Activated CD8-positive, alpha-beta T cell treated with anti-CD3 and anti-CD28 coated beads for 36 hours (primary cell): ENCODE data around the gene SPATA3. TPM values are rescaled to one million over a fixed set of nuclear protein-coding genes. Genes with fewer than 3 reads are reported as not detected.

Experiments used
- ATAC-seq: fragments of 200-7000 bp; cut with Tn5 transposase; one replicate; pipeline ENCODE4 v1.10.0; 2021; ENCODE audit warnings: mild to moderate bottlenecking, moderate library complexity
- CTCF ChIA-PET: fragments of 350-600 bp; sonication (Branson Sonifier 250); formaldehyde crosslinking; loops from one replicate; lab custom pipeline; 2021; ENCODE audit warnings: antibody characterized with exemption; lab: Charles Lee
- POLR2A ChIA-PET: fragments of 350-600 bp; sonication (Branson Sonifier 250); formaldehyde crosslinking; loops from one replicate; lab custom pipeline; 2021; ENCODE audit warnings: antibody characterized with exemption; lab: Charles Lee
- DNase-seq: peaks from one replicate; pipeline ENCODE4 v3.0.0-alpha.2; 2020
- H3K27ac Mint-ChIP-seq: one replicate; pipeline ENCODE4 v1.8.0; 2021; ENCODE audit warnings: mild to moderate bottlenecking, mixed read lengths
- H3K27me3 Mint-ChIP-seq: one replicate; pipeline ENCODE4 v1.8.0; 2021; ENCODE audit warnings: mixed read lengths
- H3K36me3 Mint-ChIP-seq: one replicate; pipeline ENCODE4 v1.8.0; 2021; ENCODE audit warnings: low read depth, mixed read lengths
- H3K4me1 Mint-ChIP-seq: one replicate; pipeline ENCODE4 v1.8.0; 2021; ENCODE audit warnings: low read depth, mixed read lengths
- H3K4me3 Mint-ChIP-seq: one replicate; pipeline ENCODE4 v1.8.0; 2021; ENCODE audit warnings: mild to moderate bottlenecking, moderate library complexity, mixed read lengths
- H3K9me3 Mint-ChIP-seq: one replicate; pipeline ENCODE4 v1.8.0; 2021; ENCODE audit warnings: mixed read lengths
- intact Hi-C: fragments of 100-400 bp; cut with micrococcal nuclease; formaldehyde crosslinking; loops from one replicate; pipeline ENCODE4 v1.10.0; 2022
- total RNA-seq, 2 experiments: library from RNA; stranded (reverse); gene quantifications; one replicate each; pipeline ENCODE4 v1.2.3, GENCODE V29; 2021
- TF ChIP-seq, protein P1 (sequence below): fragments of 200-600 bp; IDR thresholded peaks from one replicate; pipeline ENCODE4 v1.8.0; 2022; ENCODE audit warnings: antibody characterized with exemption, mild to moderate bottlenecking

The SPATA3 gene
- total RNA-seq, 2 experiments from 2014 or later = 0.59 to 0.76 TPM

DNA sequence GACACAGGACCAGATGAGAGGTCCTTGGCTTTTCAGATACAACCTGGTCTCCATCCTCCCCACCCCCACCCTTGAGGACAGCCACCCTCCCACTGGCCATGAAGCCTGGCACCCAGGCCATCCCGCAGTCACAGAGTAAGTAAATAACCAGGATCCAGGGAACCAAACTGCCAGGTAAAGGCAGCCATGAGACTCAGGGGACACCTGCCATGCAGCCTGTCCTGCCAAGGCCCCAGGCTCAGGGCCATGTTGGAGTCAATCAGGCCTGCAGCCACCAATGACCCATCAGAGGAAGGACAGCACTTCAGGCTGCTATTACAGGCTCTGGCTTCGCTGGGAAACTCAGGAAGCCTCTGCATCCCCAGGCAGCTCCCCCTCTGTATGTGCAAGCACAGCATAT, 15.6 kb downstream of the SPATA3 start:
- DNase-seq (no peak), ATAC-seq (no peak)
- Mint-ChIP-seq H3K27me3 (peaks cover 5% of the 10 kb centered on the region), H3K4me3 (no peak overlapping the region), H3K9me3 (no peaks in the 10 kb centered on the region), H3K27ac (no peak overlapping the region), H3K36me3 (no peaks in the 10 kb centered on the region), H3K4me1 (no peaks in the 10 kb centered on the region)
- ChIA-PET CTCF (interaction anchor here (1.7 kb wide), 1 partner anchor 41 kb away, joined by 4 read pairs; no protein-coding TSS in a partner anchor), POLR2A (no interaction called here)
- intact Hi-C loops = no loop called here
- TF ChIP-seq, protein P1, sequence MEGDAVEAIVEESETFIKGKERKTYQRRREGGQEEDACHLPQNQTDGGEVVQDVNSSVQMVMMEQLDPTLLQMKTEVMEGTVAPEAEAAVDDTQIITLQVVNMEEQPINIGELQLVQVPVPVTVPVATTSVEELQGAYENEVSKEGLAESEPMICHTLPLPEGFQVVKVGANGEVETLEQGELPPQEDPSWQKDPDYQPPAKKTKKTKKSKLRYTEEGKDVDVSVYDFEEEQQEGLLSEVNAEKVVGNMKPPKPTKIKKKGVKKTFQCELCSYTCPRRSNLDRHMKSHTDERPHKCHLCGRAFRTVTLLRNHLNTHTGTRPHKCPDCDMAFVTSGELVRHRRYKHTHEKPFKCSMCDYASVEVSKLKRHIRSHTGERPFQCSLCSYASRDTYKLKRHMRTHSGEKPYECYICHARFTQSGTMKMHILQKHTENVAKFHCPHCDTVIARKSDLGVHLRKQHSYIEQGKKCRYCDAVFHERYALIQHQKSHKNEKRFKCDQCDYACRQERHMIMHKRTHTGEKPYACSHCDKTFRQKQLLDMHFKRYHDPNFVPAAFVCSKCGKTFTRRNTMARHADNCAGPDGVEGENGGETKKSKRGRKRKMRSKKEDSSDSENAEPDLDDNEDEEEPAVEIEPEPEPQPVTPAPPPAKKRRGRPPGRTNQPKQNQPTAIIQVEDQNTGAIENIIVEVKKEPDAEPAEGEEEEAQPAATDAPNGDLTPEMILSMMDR = no peak

DNA sequence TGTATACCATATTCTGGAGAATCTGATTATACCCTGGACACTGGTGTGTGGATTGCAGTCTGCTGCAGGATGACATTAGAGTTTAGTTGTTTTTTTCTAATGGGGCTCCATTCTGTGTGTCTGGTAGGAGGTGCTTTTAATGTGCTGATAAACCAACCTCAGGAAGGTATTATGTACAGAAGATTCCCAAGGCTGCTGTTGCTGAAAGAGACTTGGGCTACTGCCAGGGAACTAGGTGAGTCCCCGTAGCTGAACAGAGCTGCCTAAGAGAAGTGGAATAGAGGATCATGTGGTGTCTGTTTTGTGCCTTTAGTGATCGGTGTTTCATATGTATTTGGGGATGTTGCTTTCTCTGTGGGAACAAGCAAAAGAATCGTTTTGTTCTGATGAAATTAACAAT, 16.5 kb downstream of the SPATA3 start:
- no peaks in the 10 kb centered on the region for H3K36me3 Mint-ChIP-seq
- CTCF ChIA-PET = no interaction called here
- H3K27me3 Mint-ChIP-seq = peaks cover 6% of the 10 kb centered on the region
- DNase-seq (no peak), ATAC-seq (no peak)
- H3K4me3 Mint-ChIP-seq = no peak overlapping the region
- TF ChIP-seq, protein P1 = no peak
- no peaks in the 10 kb centered on the region for H3K9me3 Mint-ChIP-seq
- no peak overlapping the region for H3K27ac Mint-ChIP-seq
- POLR2A ChIA-PET = no interaction called here
- intact Hi-C loops = no loop called here
- no peaks in the 10 kb centered on the region for H3K4me1 Mint-ChIP-seq

DNA sequence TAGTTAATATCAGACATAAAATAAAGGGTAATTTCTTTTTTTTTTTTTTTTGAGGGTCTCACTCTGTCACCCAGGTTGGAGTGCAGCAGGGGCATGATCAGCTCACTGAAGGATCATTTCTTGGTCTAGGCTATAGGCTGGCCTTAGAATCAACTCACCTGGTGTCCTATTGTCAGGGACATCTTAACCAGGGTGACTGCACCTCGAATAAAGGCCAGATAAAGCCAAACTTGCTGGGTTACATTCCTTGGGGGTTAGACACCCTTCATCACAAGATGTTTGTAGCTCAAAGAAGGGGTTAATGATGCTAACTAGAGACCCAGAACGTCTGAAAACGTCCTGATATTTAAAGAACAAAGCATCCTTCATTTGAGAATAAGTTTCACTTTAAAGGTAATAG, 17.9 kb downstream of the SPATA3 start:
- H3K27ac Mint-ChIP-seq = no peak overlapping the region
- no peak for DNase-seq

DNA sequence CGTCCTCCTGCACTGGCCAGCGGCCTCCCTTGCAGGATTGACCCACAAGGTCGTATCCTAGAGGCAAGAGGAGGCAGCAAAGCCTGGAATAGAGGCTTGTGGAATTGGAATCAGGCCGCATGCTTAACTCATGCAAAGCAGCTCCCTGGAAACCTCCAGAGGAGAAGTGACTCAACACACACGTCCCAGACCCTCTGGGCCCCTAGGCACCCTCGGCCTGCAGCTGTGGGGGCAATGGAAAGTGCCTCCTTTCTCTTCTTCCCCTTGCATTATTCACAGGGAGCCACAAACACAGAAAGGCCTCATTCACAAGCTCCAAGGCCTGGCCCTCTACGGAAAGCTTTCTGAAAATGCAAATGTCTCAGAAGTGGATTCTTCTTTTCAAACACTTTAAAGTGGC, 19.6 kb downstream of the SPATA3 start:
- CTCF ChIA-PET = interaction anchor here (0.9 to 2.0 kb wide), 3 partner anchors 11 to 168 kb away, joined by 5 to 6 read pairs (median 5); no protein-coding TSS in a partner anchor
- no peak for DNase-seq
- Mint-ChIP-seq H3K36me3 (no peaks in the 10 kb centered on the region), H3K27me3 (peaks cover 8% of the 10 kb centered on the region), H3K4me1 (no peaks in the 10 kb centered on the region), H3K4me3 (no peak overlapping the region), H3K9me3 (no peaks in the 10 kb centered on the region), H3K27ac (no peak overlapping the region)
- intact Hi-C loops = no loop called here
- POLR2A ChIA-PET = interaction anchor here (2.0 kb wide), 1 partner anchor 27 kb away, joined by 4 read pairs; no protein-coding TSS in a partner anchor
- no peak for ATAC-seq
- TF ChIP-seq, protein P1 = no peak

More for the DNA sequence above, 17.9 kb downstream of the SPATA3 start:
- no peaks in the 10 kb centered on the region for H3K4me1 Mint-ChIP-seq
- ChIA-PET POLR2A (no interaction called here), CTCF (interaction anchor here (0.8 kb wide), 1 partner anchor 29 kb away, joined by 3 read pairs; no protein-coding TSS in a partner anchor)
- H3K9me3 Mint-ChIP-seq = no peaks in the 10 kb centered on the region
- no peak overlapping the region for H3K4me3 Mint-ChIP-seq
- no peaks in the 10 kb centered on the region for H3K36me3 Mint-ChIP-seq
- TF ChIP-seq, protein P1 = no peak
- intact Hi-C loops = no loop called here
- ATAC-seq = no peak
- H3K27me3 Mint-ChIP-seq = peaks cover 9% of the 10 kb centered on the region

DNA sequence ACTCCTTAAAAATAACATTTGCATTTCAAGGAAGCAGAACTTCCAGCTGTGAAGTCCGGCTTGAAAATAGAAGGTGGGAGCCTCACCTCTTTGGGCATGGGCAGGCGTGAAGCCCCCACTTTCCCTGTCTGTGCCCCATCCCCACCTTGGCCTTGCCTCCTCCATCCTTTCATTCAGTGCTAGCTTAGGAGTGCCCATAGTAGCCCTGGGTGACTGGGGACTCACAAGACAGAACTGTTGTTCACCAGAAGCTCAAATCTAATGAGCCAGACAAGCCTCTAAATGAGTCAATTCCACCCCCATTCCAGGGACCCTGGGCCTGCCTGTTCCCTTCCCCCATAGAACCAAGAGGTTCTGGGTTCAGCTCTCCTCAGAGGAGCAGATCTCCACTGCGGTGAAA, 20.0 kb downstream of the SPATA3 start:
- DNase-seq (no peak), ATAC-seq (no peak)
- H3K36me3 Mint-ChIP-seq = no peaks in the 10 kb centered on the region
- H3K27ac Mint-ChIP-seq = no peak overlapping the region
- peaks cover 8% of the 10 kb centered on the region for H3K27me3 Mint-ChIP-seq
- H3K4me1 Mint-ChIP-seq = no peaks in the 10 kb centered on the region
- POLR2A ChIA-PET = interaction anchor here (2.0 kb wide), 1 partner anchor 28 kb away, joined by 4 read pairs; no protein-coding TSS in a partner anchor
- TF ChIP-seq, protein P1 = no peak
- intact Hi-C loops = no loop called here
- CTCF ChIA-PET = interaction anchor here (0.9 to 2.0 kb wide), 4 partner anchors 11 to 192 kb away, joined by 5 to 6 read pairs (median 6); no protein-coding TSS in a partner anchor
- H3K9me3 Mint-ChIP-seq = no peaks in the 10 kb centered on the region
- H3K4me3 Mint-ChIP-seq = no peak overlapping the region
